ENCODE data around the gene PPM1H.
"Not testable (repeated sequence)": the region's sequence is repeated elsewhere in the genome, so short reads cannot be mapped to it uniquely, and the experiment has no call there.

The PPM1H gene

DNA sequence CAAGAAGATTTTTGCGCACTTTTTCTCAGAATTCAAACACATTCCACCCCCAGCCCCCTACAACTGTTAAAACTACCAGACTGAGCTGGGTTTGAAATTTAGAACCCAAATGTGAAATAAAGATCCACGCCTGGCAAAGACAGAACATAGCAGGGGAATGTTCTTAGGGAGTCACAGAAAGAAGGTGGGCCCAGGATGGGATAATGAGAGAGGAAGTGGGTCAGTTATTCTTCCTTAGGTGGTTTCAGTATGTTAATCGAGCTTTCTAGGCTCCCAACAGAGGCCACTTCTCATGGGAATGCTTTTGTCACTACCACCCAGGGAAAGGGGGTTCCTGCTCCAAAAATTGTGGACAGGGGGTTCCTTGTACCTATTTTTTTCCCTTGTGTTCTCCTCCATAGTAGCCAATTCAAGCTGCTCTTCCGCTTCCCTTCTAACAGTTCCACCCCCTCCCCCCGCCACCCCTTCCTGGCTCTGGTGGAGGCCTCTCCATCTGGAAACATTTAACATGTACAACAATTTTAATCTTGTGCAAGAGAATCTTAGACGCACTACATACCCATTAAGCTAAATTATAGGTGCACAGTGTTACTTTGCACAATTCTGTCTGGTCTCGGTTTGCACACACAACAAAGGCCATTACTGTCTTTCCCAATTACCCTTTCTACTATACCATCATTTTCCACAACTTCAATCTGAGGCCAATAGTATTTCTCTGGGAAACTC is 250.2 kb downstream of the PPM1H start:
- peak; percentile 45 for DNase-seq (ENCODE audit: low spot score)

- DNase-seq (ENCODE audit: low spot score): peak; percentile 72
These were observed 251.0 kb downstream of the PPM1H start for GRCh38 chr12:62683776-62684569.

GRCh38 chr12:62681306-62681705 is 253.6 kb downstream of the PPM1H start:
- no peak for DNase-seq (ENCODE audit: low spot score)

DNA sequence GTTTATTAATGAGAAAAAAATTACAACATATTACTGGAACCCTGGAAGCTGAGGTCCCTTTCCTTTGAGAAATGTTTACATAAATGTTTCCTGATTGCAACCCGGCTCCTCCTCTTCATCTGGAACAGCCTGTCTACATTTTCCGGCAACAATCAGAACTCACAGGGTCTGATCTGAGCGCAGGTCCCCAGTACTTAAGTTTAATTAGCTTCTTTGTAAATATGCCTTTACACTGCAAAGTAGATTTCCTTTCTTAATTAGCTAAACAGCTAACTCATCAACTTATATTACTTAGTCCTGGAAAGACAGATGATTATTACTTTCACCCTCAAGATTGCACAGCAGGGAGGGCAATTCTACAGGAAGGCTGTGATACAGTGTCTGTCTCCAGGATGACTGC is 255.3 kb downstream of the PPM1H start:
- DNase-seq (ENCODE audit: low spot score): peak; percentile 50

DNA sequence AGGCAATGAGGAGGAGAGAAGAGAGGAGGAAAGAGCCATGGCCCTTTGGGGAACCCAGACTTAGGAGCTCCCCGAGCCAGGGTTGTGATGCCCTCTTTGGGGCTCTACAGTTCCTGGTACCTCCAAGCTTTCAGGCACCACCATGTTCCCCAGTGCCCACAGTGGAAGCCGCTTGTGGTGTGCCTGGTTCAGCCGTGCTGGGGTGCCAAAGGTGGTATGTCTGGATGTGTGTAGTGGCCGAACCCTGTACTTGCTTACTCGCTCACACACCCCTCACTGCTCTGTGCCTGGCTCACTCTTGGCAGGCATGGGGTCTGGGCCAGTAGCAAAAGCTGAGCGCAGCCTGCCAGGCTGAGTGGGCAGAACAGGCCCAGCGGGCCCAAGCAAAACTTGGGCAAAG is 257.6 kb downstream of the PPM1H start:
- no peak for DNase-seq (ENCODE audit: low spot score)

DNA sequence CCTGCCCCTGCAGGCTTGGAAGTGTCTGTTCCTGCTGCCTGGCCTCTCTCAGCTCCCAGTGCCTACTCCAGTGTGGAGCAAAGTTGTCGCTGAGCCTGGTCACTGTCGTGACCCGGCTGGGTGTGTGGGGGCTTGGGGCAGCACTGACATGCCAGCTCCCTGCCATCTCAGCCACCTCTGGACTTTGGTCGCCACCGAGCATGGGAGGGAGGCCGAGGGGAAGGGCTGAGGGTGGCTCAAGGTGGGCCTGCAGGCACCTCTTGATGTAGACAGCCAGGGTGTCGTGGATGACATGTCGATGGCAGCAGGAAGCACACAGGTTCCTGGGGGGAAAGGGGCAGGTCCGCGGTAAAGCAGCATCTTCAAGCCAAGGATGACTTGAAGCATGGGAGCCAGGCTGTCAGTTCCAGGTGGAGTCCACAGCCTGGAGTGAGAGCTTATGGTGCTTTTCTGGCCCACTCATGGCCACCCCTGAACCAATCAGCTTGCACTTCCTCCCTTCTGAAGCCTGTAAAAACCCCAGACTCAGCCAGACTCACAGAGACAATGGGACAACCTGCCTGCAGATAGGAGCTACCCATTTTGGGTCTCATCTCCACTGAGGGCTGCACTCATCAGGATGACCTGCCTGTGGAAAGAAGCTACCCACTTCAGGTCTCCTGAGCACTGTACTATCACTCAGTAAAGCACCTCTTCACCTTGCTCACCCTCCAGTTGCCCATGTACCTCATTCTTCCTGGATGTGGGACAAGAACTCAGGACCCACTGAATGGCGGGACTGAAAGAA is 258.2 kb downstream of the PPM1H start:
- DNase-seq (ENCODE audit: low spot score): no peak

- DNase-seq (ENCODE audit: low spot score): no peak
These were observed 261.7 kb downstream of the PPM1H start for GRCh38 chr12:62673028-62673815.

DNA sequence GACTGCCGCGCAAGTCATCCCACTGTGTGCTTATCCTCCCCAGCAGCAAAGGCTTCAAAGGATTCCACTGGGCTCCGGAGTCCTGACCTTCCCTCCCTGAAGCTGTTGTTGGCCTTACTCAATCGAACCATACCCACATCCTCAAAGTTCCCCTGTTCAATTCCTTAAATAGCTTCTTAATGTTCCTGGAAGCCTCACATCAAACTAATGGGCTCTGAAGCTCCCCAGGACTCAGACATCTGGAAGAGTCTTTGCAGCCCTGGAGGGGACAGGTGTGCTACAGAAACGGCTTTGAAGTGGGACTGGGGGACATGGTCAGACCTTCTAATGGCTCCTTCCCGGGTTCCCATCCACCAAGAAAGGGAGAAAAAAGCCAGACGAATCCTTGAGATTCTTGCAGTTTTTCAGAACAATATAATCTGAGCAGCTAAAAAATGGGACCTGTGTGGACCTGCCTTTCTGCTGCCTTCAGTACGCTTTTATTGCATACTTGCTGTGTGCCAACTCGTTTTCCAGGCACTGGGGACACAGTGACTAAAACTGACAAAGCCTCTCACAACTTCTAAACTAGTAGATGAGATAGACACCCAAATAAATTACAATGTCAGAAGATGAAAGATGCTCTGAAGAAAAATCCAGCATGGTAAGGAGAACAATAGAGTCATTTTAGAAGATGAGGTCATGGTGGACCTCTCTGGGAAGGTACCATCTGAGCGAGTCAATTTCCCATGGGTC is 263.8 kb downstream of the PPM1H start:
- DNase-seq (ENCODE audit: low spot score): no peak

DNA sequence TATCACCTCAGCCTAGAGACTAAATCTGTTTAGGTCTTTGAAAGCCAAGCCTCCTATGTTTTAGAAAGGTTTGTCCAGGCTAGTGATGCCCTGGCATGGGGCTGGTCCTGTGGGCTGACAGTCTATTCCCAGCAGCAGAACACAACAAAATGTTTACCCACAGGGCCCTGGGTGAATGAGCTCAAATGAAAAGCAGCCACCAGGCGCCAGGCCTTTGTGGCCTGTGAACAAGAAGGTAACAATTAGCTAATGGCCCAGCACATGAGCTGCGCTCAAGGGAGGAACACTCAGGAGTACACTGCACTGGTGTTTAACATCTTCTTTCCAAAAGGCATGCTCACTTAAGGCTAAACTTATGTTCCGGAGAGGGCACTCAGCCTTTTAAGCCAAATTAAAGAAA is 266.2 kb downstream of the PPM1H start:
- DNase-seq (ENCODE audit: low spot score): no peak

DNA sequence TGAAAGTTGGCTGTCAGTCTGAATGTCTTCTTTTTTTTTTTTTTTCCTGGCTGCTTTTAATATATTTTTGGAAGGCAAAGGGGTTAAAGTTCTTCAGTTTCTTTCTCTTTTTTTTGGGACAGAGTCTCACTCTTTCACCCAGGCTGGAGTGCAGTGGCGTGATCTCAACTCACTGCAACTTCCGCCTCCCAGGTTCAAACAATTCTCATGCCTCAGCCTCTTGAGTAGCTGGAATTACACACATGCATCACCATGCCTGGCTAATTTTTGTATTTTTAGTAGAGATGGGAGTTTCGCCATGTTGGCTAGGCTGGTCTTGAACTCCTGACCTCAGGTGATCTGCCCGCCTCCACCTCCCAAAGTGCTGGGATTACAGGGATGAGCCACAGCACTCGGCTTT is 270.0 kb downstream of the PPM1H start:
- not testable (repeated sequence) for DNase-seq (ENCODE audit: low spot score)

- no peak for DNase-seq (ENCODE audit: low spot score)
These were observed 274.2 kb downstream of the PPM1H start for GRCh38 chr12:62660756-62661155.

GRCh38 chr12:62659453-62660295 is 275.3 kb downstream of the PPM1H start:
- no peak for DNase-seq (ENCODE audit: low spot score)

DNA sequence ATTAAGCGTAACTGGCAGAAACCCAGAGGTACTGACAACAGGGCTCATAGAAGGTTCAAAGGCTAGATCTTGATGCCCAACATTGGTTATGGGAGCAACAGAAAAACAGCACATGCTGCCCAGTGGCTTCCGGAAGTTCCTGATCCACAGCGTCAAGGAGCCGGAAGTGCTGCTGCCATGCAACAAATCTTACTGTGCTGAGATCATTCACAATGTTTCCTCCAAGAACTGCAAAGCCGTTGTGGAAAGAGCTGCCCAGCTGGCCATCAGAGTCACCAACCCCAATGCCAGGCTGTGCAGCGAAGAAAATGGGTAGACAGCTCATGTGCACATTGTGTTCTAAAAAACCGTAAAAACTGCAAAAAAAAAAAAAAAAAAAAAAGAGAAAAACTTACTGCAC is 276.0 kb downstream of the PPM1H start:
- no peak for DNase-seq (ENCODE audit: low spot score)

- DNase-seq (ENCODE audit: low spot score): no peak
These were observed 277.7 kb downstream of the PPM1H start for GRCh38 chr12:62657363-62657632.

DNA sequence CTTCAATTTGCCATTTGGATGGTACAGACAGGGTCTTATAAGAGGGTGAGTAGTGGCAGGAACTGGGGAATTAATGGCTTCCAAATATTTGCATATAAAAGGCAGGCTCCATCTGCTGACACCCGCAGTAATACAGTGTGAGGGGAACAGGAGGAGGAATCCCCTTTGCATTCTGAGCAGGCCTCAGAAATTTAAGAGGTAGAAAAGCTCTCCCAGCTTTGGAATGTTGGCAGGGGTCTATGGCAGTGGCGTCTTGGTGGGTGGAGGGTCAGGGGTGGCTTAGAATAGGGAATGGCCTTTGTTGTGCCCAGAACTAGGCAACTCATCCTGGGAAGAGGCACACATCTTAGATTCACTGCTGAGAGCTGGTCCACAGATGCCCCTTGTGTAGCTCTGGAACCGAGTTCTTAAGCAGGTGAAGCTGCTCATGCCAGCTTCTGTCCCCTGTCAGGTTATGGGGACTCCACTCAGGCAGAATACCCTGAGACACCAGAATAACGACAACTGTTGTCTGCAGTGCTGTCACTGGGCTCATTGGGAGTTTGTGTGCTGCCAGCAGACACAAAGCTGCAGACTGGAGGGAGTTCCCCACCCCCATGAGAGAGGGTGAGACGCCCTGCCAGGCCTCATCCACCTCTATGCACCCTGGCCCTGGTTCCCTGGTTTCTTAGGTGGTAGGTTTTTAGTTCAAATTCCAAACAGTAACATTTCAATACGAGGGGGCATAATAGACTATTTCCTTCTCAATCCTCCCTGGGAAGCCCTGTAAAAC is 278.2 kb downstream of the PPM1H start:
- no peak for DNase-seq (ENCODE audit: low spot score)

GRCh38 chr12:62655666-62656151 is 279.2 kb downstream of the PPM1H start:
- DNase-seq (ENCODE audit: low spot score): peak; percentile 73

GRCh38 chr12:62654326-62655241 is 280.4 kb downstream of the PPM1H start:
- DNase-seq (ENCODE audit: low spot score): no peak

DNA sequence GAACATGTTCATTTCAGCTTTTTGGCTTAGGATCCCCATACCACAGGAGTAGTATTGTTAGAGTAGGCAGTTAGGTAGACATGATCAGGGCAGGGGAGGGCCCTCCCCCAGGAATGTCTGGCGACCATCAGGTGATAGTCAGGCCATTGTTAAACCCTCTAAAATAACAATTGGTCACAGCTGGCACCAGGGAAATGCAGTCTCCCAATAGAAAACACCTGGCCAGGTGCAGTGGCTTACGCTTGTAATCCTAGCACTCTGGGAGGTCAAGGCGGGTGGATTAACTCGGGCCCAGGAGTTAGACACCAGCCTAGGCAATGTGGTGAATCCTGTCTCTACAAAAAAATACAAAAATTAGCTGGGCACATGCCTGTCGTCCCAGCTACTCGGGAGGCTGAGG is 281.2 kb downstream of the PPM1H start:
- no peak for DNase-seq (ENCODE audit: low spot score)
